Gastrocnemius medialis (tissue), 4 donors: ENCODE measurements around the gene RBFOX2.

Source experiments
- CTCF ChIP-seq, 5 experiments: fragments of 450-650 bp in 3 of 5; fragments of 200-600 bp in 2 of 5; sonication (generic) in 2 of 5; IDR thresholded peaks in 4 of 5; conservative IDR thresholded peaks in 1 of 5; 1 replicate in 4 of 5; 2 replicates in 1 of 5; pipeline ENCODE4 v1.5.1; 2016 to 2019; ENCODE audit warnings: antibody characterized with exemption in 5 of 5, mild to moderate bottlenecking in 3 of 5, moderate library complexity in 3 of 5
- POLR2A ChIP-seq, 2 donors: fragments of 450-650 bp; IDR thresholded peaks; one replicate each; pipeline ENCODE4 v1.6.1; 2017; ENCODE audit warnings: antibody characterized with exemption in 2 of 2, mild to moderate bottlenecking in 2 of 2, moderate library complexity in 2 of 2

DNA sequence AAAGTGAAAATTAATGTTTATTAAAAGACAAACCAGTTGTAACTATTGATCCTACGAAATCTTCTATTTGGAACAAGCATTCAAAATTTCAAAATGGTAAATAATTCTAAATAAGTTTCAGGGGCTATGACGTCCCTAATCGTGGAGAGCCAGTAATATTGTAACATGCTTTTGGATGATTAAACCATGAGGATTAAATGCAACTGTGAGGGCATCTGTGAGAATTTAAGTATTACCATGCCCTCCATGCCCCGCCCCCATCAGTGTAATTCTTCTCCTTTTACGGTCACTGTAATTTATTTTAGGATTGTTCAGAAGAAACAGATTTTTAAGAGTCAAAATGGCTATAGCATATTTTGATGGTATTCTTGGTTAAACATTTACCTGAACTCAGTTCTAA is 177.8 kb downstream of the RBFOX2 start:
- TF ChIP-seq POLR2A (IDR thresholded peaks at IDR 0.05): no peak
- TF ChIP-seq CTCF (IDR thresholded peaks at IDR 0.05 in 4 of 5, conservative IDR thresholded peaks at IDR 0.05 in 1 of 5): no peak
